ENCODE data around the gene SCYGR4. TPM values are rescaled to one million over a fixed set of nuclear protein-coding genes. Genes with fewer than 3 reads are reported as not detected.
"Not testable (repeated sequence)": the region's sequence is repeated elsewhere in the genome, so short reads cannot be mapped to it uniquely, and the experiment has no call there.

The SCYGR4 gene
- total RNA-seq, 2 donors from 2014 or later, result not detected

DNA sequence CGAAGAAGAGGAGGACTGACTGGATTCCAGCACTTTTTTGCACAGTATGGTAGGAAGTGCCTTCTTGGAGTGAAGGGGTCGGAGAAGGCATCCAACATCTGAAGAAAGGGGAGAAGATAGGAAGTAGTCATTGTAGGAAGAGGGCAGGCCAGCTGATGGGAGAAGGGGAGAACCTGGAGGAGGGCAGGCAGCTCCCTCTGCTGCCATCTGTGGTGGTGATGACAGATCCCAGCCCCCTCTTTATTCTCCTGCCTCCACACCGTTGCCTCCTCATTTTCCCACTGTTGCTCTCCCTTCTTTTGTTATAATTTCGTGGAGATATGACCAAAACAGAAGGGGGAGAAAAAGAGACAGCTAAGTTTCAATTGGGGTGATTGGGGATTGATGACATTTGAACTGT lies 21.5 kb upstream of the SCYGR4 start:
- H3K9ac ChIP-seq (ENCODE audit: low read depth in 2 of 2, low read length in 2 of 2), result no peak overlapping the region
- TF ChIP-seq, protein P1, sequence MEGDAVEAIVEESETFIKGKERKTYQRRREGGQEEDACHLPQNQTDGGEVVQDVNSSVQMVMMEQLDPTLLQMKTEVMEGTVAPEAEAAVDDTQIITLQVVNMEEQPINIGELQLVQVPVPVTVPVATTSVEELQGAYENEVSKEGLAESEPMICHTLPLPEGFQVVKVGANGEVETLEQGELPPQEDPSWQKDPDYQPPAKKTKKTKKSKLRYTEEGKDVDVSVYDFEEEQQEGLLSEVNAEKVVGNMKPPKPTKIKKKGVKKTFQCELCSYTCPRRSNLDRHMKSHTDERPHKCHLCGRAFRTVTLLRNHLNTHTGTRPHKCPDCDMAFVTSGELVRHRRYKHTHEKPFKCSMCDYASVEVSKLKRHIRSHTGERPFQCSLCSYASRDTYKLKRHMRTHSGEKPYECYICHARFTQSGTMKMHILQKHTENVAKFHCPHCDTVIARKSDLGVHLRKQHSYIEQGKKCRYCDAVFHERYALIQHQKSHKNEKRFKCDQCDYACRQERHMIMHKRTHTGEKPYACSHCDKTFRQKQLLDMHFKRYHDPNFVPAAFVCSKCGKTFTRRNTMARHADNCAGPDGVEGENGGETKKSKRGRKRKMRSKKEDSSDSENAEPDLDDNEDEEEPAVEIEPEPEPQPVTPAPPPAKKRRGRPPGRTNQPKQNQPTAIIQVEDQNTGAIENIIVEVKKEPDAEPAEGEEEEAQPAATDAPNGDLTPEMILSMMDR (IDR thresholded peaks at IDR 0.05), result no peak
- H3K9me3 ChIP-seq, result no peaks in the 10 kb centered on the region
- H3K4me3 ChIP-seq, result no peak overlapping the region
- H3K4me1 ChIP-seq, result no peaks in the 10 kb centered on the region
- no peaks in the 10 kb centered on the region for H3K27me3 ChIP-seq
- intact Hi-C loops (cut with DNase I), result no loop called here
- DNase-seq, result no peak
- H3K36me3 ChIP-seq, result no peaks in the 10 kb centered on the region
- H3K27ac ChIP-seq, result no peak overlapping the region

DNA sequence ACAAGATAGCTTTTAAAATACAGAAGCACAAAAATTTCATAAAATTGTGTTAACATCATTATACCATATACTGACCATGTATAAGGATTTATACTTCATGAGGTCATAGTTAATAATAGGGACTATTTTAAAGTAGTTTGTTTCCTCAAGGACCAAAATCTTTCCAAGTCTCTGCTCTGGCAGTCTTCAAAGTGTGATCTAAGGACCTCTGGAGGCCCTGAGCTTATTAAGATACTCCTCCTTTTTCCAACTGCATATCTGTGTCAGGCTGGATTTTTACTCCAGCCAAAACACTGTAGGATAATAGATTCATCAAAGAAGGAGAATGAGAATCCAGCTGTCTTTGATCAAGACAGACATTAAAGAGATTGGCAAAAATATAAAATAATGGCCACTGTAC lies 20.3 kb upstream of the SCYGR4 start:
- Histone ChIP-seq H3K27me3 (no peaks in the 10 kb centered on the region), H3K9ac (ENCODE audit: low read depth in 2 of 2, low read length in 2 of 2) (no peak overlapping the region), H3K36me3 (no peaks in the 10 kb centered on the region), H3K27ac (no peak overlapping the region), H3K4me3 (no peak overlapping the region), H3K4me1 (no peaks in the 10 kb centered on the region), H3K9me3 (no peaks in the 10 kb centered on the region)
- DNase-seq, result no peak
- TF ChIP-seq, protein P1 (IDR thresholded peaks at IDR 0.05), result no peak
- intact Hi-C loops (cut with DNase I), result no loop called here

DNA sequence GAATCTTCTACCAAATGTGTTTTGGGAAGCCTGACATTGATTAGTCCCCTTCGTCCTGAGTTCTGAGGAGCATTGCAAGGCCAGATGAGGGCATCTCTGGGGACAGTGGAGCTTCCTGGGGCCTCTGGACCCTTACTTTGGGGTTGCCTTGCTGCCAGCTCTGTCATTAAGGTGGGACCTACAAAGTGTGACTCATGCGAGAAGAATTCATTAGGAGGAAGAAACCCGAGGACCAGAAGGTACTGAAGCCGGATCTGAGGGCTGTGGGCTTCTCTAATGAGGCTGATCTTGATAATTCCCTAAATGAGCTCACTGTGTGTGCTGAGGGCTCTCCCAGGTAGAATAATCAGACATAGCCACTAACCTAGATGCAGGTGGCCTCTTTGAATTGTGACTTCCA lies 19.3 kb upstream of the SCYGR4 start:
- H3K4me3 ChIP-seq, result no peak overlapping the region
- TF ChIP-seq, protein P1 (IDR thresholded peaks at IDR 0.05), result no peak
- DNase-seq, result no peak
- H3K27ac ChIP-seq, result no peak overlapping the region
- H3K9me3 ChIP-seq, result no peaks in the 10 kb centered on the region
- no peaks in the 10 kb centered on the region for H3K27me3 ChIP-seq
- no peaks in the 10 kb centered on the region for H3K36me3 ChIP-seq
- H3K4me1 ChIP-seq, result no peaks in the 10 kb centered on the region
- H3K9ac ChIP-seq (ENCODE audit: low read depth in 2 of 2, low read length in 2 of 2), result no peak overlapping the region
- intact Hi-C loops (cut with DNase I), result no loop called here

DNA sequence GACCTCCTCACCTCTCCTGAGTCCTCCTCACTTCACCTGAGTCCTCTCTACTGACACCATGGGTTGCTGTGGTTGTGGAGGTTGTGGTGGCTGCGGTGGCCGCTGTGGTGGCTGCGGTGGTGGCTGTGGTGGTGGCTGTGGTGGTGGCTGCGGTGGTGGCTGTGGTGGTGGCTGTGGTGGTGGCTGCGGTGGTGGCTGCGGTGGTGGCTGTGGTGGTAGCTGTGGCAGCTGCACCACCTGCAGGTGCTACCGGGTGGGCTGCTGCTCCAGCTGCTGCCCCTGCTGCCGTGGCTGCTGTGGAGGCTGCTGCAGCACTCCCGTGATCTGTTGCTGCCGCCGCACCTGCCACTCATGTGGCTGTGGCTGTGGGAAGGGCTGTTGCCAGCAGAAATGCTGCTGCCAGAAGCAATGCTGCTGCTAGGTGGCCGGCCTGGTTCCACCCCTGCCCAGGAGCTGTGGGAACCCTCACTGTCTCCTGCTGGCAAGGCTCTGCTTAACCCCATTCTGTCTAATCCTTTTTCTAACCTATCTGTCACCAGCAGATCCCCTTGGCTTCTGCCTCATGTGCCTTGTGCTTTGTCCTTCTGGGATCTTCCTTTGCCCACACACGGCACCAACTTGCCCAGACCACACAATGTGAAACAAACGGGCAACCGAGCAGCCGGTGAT lies 18.3 kb upstream of the SCYGR4 start, which contains the start of gene SCYGR2:
TSS of gene SCYGR2 (plus strand) at position 59 of the 669 bp plus-strand sequence. CDS start at position 59, 0 bp downstream.
- intact Hi-C loops (cut with DNase I); H3K27ac ChIP-seq; H3K36me3 ChIP-seq; H3K9me3 ChIP-seq; DNase-seq; H3K9ac ChIP-seq (ENCODE audit: low read depth in 2 of 2, low read length in 2 of 2); H3K27me3 ChIP-seq; H3K4me3 ChIP-seq; H3K4me1 ChIP-seq: not testable (repeated sequence)

DNA sequence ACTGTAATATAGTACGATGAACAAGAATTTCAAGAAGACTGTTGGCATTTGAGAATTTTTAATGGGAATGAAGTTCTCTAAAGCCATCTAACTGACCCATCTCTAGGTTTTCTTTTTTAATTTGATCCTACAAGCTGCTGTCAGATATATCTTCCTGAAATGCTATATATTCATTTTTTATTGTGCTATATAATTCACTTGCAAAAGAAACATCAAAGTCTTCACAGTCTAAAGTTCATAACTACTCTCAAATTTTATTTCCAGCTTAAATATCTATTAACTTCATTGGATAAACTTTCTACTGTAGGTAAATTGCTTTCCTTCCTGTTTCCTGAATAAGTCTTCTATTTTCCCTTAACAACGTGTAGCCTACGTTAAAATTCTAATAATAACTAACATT lies 14.9 kb upstream of the SCYGR4 start:
- H3K36me3 ChIP-seq, result no peaks in the 10 kb centered on the region
- intact Hi-C loops (cut with DNase I), result no loop called here
- H3K9ac ChIP-seq (ENCODE audit: low read depth in 2 of 2, low read length in 2 of 2), result no peak overlapping the region
- no peak for DNase-seq
- H3K9me3 ChIP-seq, result no peaks in the 10 kb centered on the region
- no peaks in the 10 kb centered on the region for H3K4me1 ChIP-seq
- TF ChIP-seq, protein P1 (IDR thresholded peaks at IDR 0.05), result no peak
- H3K27me3 ChIP-seq, result no peaks in the 10 kb centered on the region
- H3K4me3 ChIP-seq, result no peak overlapping the region
- no peak overlapping the region for H3K27ac ChIP-seq

DNA sequence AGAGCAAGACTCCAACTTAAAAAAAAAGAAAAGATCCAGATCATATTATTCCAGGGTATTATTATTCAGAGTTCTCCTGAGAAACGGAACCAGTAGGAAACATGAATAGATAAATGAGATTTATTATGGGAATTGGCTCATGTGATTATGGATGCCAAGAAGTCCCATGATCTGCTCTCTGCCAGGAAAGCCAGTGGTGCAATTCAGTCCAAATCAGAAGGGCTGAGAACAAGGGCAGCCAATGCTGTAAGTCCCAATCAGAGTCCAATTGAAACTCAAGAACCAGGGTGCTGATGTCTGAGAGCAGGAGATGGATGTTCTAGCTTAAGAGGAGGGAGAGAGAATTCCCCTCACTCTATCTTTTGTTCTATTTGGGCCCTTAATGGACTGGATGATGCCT lies 10.8 kb upstream of the SCYGR4 start:
- DNase-seq, result no peak
- H3K27ac ChIP-seq, result no peak overlapping the region
- TF ChIP-seq, protein P1 (IDR thresholded peaks at IDR 0.05), result no peak
- intact Hi-C loops (cut with DNase I), result no loop called here
- no peak overlapping the region for H3K9ac ChIP-seq (ENCODE audit: low read depth in 2 of 2, low read length in 2 of 2)
- H3K4me1 ChIP-seq, result no peaks in the 10 kb centered on the region
- H3K9me3 ChIP-seq, result no peaks in the 10 kb centered on the region
- H3K36me3 ChIP-seq, result no peaks in the 10 kb centered on the region
- H3K27me3 ChIP-seq, result no peaks in the 10 kb centered on the region
- H3K4me3 ChIP-seq, result no peak overlapping the region
